Measurements from ENCODE around the gene FBXL17. TPM values are rescaled to one million over a fixed set of nuclear protein-coding genes. Genes with fewer than 3 reads are reported as not detected.

FBXL17 gene
- total RNA-seq, 1 donor from 2014 or later, result 49.4 TPM

GRCh38 chr5:107821288-107821687 is 560.6 kb downstream of the FBXL17 start:
- TF ChIP-seq CTCF (IDR thresholded peaks at IDR 0.05; ENCODE audit: borderline replicate concordance), result no peak

GRCh38 chr5:107820429-107820828 is 561.5 kb downstream of the FBXL17 start:
- intact Hi-C loops (cut with micrococcal nuclease), result no loop called here
- H3K9me3 ChIP-seq (replicated peaks), result peaks cover 14% of the 10 kb centered on the region
- H3K4me3 ChIP-seq, result no peak overlapping the region
- no peak overlapping the region for H3K27ac ChIP-seq (replicated peaks)
- no peaks in the 10 kb centered on the region for H3K4me1 ChIP-seq
- no peak for TF ChIP-seq CTCF (IDR thresholded peaks at IDR 0.05; ENCODE audit: borderline replicate concordance)
- no peaks in the 10 kb centered on the region for H3K27me3 ChIP-seq (ENCODE audit: low read depth)
- no peak for DNase-seq
- no peaks in the 10 kb centered on the region for H3K36me3 ChIP-seq

More at GRCh38 chr5:107821288-107821687, 560.6 kb downstream of the FBXL17 start:
- intact Hi-C loops (cut with micrococcal nuclease), result no loop called here
- no peak for DNase-seq
- no peak overlapping the region for H3K27ac ChIP-seq (replicated peaks)
- H3K4me3 ChIP-seq, result no peak overlapping the region
- H3K4me1 ChIP-seq, result no peaks in the 10 kb centered on the region
- no peaks in the 10 kb centered on the region for H3K27me3 ChIP-seq (ENCODE audit: low read depth)
- peaks cover 14% of the 10 kb centered on the region for H3K9me3 ChIP-seq (replicated peaks)
- H3K36me3 ChIP-seq, result no peaks in the 10 kb centered on the region

- H3K36me3 ChIP-seq, result no peaks in the 10 kb centered on the region
- no peak for TF ChIP-seq CTCF (IDR thresholded peaks at IDR 0.05; ENCODE audit: borderline replicate concordance)
- H3K4me3 ChIP-seq, result no peak overlapping the region
- H3K27me3 ChIP-seq (ENCODE audit: low read depth), result no peaks in the 10 kb centered on the region
- peaks cover 12% of the 10 kb centered on the region for H3K9me3 ChIP-seq (replicated peaks)
- peaks cover 3% of the 10 kb centered on the region for H3K4me1 ChIP-seq
- intact Hi-C loops (cut with micrococcal nuclease), result no loop called here
- no peak for DNase-seq
- no peak overlapping the region for H3K27ac ChIP-seq (replicated peaks)
These were observed 563.9 kb downstream of the FBXL17 start for GRCh38 chr5:107817951-107818350.

- intact Hi-C loops (cut with micrococcal nuclease), result no loop called here
- DNase-seq, result no peak
- Histone ChIP-seq H3K27ac (replicated peaks) (no peak overlapping the region), H3K4me3 (no peak overlapping the region), H3K4me1 (peaks cover 6% of the 10 kb centered on the region), H3K27me3 (ENCODE audit: low read depth) (no peaks in the 10 kb centered on the region), H3K9me3 (replicated peaks) (peaks cover 7% of the 10 kb centered on the region), H3K36me3 (no peaks in the 10 kb centered on the region)
- no peak for TF ChIP-seq CTCF (IDR thresholded peaks at IDR 0.05; ENCODE audit: borderline replicate concordance)
These were observed 564.5 kb downstream of the FBXL17 start for GRCh38 chr5:107817436-107817835.

- H3K27me3 ChIP-seq (ENCODE audit: low read depth), result no peaks in the 10 kb centered on the region
- no peaks in the 10 kb centered on the region for H3K36me3 ChIP-seq
- no peak overlapping the region for H3K4me3 ChIP-seq
- intact Hi-C loops (cut with micrococcal nuclease), result no loop called here
- no peaks in the 10 kb centered on the region for H3K9me3 ChIP-seq (replicated peaks)
- DNase-seq, result no peak
- TF ChIP-seq CTCF (IDR thresholded peaks at IDR 0.05; ENCODE audit: borderline replicate concordance), result no peak
- no peak overlapping the region for H3K27ac ChIP-seq (replicated peaks)
- peaks cover 8% of the 10 kb centered on the region for H3K4me1 ChIP-seq
These were observed 566.8 kb downstream of the FBXL17 start for GRCh38 chr5:107815109-107815508.

Measured in left ventricle myocardium inferior (tissue), 1 donor.